ENCODE results near the gene TAL2.

Gene TAL2

DNA sequence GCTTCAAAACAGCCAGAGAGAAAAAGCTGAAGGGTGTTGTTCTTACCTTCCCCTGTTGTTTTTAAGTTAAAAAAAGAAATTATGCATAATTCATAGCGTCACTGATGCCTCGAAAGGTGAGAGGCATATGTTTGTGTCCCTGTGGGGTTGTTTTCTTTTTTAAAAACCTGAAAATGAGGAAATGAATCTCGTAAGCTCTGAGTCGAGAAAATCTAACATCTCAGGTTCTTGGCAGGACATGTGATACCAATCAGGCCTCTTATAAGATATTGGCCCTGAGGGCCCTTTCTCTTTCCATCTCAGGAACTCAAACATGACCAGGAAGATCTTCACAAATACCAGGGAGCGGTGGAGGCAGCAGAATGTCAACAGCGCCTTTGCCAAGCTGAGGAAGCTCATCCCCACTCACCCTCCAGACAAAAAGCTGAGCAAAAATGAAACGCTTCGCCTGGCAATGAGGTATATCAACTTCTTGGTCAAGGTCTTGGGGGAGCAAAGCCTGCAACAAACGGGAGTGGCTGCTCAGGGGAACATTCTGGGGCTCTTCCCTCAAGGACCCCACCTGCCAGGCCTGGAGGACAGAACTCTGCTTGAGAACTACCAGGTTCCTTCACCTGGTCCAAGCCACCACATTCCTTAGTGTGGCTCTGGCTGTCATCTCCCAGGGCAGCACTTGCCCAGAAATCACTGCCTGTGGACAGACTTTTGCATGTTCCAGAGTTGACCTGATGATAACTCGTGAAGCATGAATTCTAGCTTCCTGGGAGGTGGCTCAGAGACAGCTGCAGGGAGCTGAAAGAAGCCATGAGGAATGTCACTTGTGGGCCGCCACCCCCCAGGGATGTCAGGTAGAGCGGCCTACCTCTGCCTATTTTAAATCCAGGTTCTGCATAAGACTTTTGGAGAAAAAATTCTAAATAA is at the start of gene TAL2:
Gene TAL2 (plus strand): TSS at position 274 of the 921 bp plus-strand sequence. CDS start 40 bp downstream, at position 314.
- Histone ChIP-seq H3K9ac (ENCODE audit: low read depth, low read length) (no peak within 1 kb of the TSS), H3K9me3 (ENCODE audit: insufficient read depth, low read depth, low read length) (no peaks in the 10 kb centered on the region), H3K4me3 (ENCODE audit: low read length) (no peak within 1 kb of the TSS), H3K4me1 (ENCODE audit: insufficient read depth, low read length) (no peaks in the 10 kb centered on the region), H3K36me3 (ENCODE audit: insufficient read depth, low read depth, low read length) (no peaks in the 10 kb centered on the region), H3K27ac (ENCODE audit: low read length) (no peak within 1 kb of the TSS), H3K27me3 (ENCODE audit: insufficient read depth, low read length) (peaks cover 30% of the 10 kb centered on the region)

- no peak overlapping the region for H3K4me3 ChIP-seq (ENCODE audit: low read length)
- H3K27me3 ChIP-seq (ENCODE audit: insufficient read depth, low read length): no peaks in the 10 kb centered on the region
- no peaks in the 10 kb centered on the region for H3K4me1 ChIP-seq (ENCODE audit: insufficient read depth, low read length)
- H3K36me3 ChIP-seq (ENCODE audit: insufficient read depth, low read depth, low read length): no peaks in the 10 kb centered on the region
- H3K9me3 ChIP-seq (ENCODE audit: insufficient read depth, low read depth, low read length): no peaks in the 10 kb centered on the region
- H3K9ac ChIP-seq (ENCODE audit: low read depth, low read length): no peak overlapping the region
- H3K27ac ChIP-seq (ENCODE audit: low read length): no peak overlapping the region
Measured at GRCh38 chr9:105621001-105621400, 41.3 kb upstream of the TAL2 start.

DNA sequence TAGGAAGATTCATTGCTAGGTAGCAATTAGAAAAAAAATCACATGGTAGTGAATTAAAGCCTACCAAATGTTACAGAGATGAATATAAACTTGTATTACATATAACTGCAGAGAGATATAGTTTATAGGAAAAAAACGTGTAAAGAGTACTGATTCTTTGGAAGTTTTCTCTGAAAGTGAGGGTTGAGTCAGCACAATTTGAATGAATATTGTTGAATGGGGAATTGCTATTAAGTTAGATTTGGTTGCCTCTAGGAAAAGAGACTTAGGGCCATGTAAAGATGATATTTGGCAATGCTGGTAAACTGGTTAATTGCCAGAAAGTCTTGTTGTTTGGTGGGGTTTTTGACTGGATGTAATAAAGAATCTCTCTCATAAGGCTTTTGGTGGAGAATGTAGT is 37.2 kb upstream of the TAL2 start:
- no peak overlapping the region for H3K27ac ChIP-seq (ENCODE audit: low read length)
- no peak overlapping the region for H3K4me3 ChIP-seq (ENCODE audit: low read length)
- no peak overlapping the region; the same call in 1 of the 2 replicates for H3K9ac ChIP-seq (ENCODE audit: low read depth, low read length)
- H3K36me3 ChIP-seq (ENCODE audit: insufficient read depth, low read depth, low read length): no peaks in the 10 kb centered on the region
- no peaks in the 10 kb centered on the region for H3K9me3 ChIP-seq (ENCODE audit: insufficient read depth, low read depth, low read length)
- no peaks in the 10 kb centered on the region for H3K4me1 ChIP-seq (ENCODE audit: insufficient read depth, low read length)
- H3K27me3 ChIP-seq (ENCODE audit: insufficient read depth, low read length): no peaks in the 10 kb centered on the region

DNA sequence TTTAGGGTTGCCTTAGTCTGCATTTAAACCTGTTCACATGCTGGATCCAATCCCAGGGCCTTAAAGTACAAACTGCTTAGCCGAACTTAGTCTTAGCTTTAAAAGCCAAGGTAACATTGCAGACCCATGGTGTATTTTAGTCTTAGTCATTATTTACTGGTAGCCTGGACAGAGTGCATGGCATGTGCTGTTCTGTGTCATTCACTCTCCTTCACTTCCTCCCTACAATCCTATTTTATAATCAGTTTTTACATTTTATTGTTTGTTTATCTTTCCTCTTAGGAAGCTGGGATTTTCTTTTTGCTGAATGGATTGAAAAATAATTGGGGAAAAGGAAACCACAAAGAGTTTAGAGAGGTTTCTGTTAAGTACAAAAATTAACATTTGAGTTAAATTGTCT is 29.4 kb upstream of the TAL2 start:
- Histone ChIP-seq H3K4me1 (ENCODE audit: insufficient read depth, low read length) (no peaks in the 10 kb centered on the region), H3K36me3 (ENCODE audit: insufficient read depth, low read depth, low read length) (no peaks in the 10 kb centered on the region), H3K9ac (ENCODE audit: low read depth, low read length) (no peak overlapping the region), H3K27me3 (ENCODE audit: insufficient read depth, low read length) (no peaks in the 10 kb centered on the region), H3K27ac (ENCODE audit: low read length) (no peak overlapping the region), H3K9me3 (ENCODE audit: insufficient read depth, low read depth, low read length) (no peaks in the 10 kb centered on the region), H3K4me3 (ENCODE audit: low read length) (no peak overlapping the region)

DNA sequence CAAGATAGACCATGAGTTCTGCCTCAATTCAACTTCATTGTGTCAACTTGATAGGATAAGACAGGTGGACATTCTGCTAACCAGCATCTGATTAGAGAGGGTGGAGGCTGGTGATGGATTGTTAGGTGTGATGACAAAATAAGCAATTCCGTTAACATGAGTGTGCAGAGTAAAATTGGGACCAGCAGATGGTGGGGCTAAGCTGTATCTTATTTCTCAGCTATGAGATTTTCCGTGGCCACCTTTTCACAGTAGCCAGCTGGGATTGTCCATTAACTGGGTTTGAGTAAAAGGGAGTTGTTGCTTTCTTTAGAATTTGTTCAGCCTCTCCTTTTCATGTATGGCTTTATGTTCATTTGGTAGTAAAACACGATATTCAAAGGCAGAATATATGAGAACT is 28.8 kb upstream of the TAL2 start:
- Histone ChIP-seq H3K9ac (ENCODE audit: low read depth, low read length) (no peak overlapping the region), H3K9me3 (ENCODE audit: insufficient read depth, low read depth, low read length) (no peaks in the 10 kb centered on the region), H3K36me3 (ENCODE audit: insufficient read depth, low read depth, low read length) (no peaks in the 10 kb centered on the region), H3K27me3 (ENCODE audit: insufficient read depth, low read length) (no peaks in the 10 kb centered on the region), H3K4me1 (ENCODE audit: insufficient read depth, low read length) (no peaks in the 10 kb centered on the region), H3K27ac (ENCODE audit: low read length) (no peak overlapping the region), H3K4me3 (ENCODE audit: low read length) (no peak overlapping the region)

- H3K4me3 ChIP-seq (ENCODE audit: low read length): no peak overlapping the region
- no peaks in the 10 kb centered on the region for H3K4me1 ChIP-seq (ENCODE audit: insufficient read depth, low read length)
- peaks cover 3% of the 10 kb centered on the region; the same call in 1 of the 2 replicates for H3K36me3 ChIP-seq (ENCODE audit: insufficient read depth, low read depth, low read length)
- no peaks in the 10 kb centered on the region for H3K27me3 ChIP-seq (ENCODE audit: insufficient read depth, low read length)
- H3K9ac ChIP-seq (ENCODE audit: low read depth, low read length): no peak overlapping the region
- H3K27ac ChIP-seq (ENCODE audit: low read length): no peak overlapping the region
- H3K9me3 ChIP-seq (ENCODE audit: insufficient read depth, low read depth, low read length): peaks cover 2% of the 10 kb centered on the region; the same call in 1 of the 2 replicates
Measured at GRCh38 chr9:105636331-105636730, 25.9 kb upstream of the TAL2 start.

- Histone ChIP-seq H3K9me3 (ENCODE audit: insufficient read depth, low read depth, low read length) (peaks cover 3% of the 10 kb centered on the region), H3K4me1 (ENCODE audit: insufficient read depth, low read length) (no peaks in the 10 kb centered on the region), H3K36me3 (ENCODE audit: insufficient read depth, low read depth, low read length) (peaks cover 5% of the 10 kb centered on the region; the same call in 1 of the 2 replicates), H3K4me3 (ENCODE audit: low read length) (no peak overlapping the region), H3K27me3 (ENCODE audit: insufficient read depth, low read length) (no peaks in the 10 kb centered on the region), H3K27ac (ENCODE audit: low read length) (no peak overlapping the region), H3K9ac (ENCODE audit: low read depth, low read length) (no peak overlapping the region)
Measured at GRCh38 chr9:105637787-105638395, 24.4 kb upstream of the TAL2 start.

- H3K9ac ChIP-seq (ENCODE audit: low read depth, low read length): no peak overlapping the region
- H3K27ac ChIP-seq (ENCODE audit: low read length): no peak overlapping the region
- no peaks in the 10 kb centered on the region for H3K4me1 ChIP-seq (ENCODE audit: insufficient read depth, low read length)
- no peaks in the 10 kb centered on the region for H3K27me3 ChIP-seq (ENCODE audit: insufficient read depth, low read length)
- no peak overlapping the region for H3K4me3 ChIP-seq (ENCODE audit: low read length)
- H3K9me3 ChIP-seq (ENCODE audit: insufficient read depth, low read depth, low read length): peaks cover 3% of the 10 kb centered on the region
- H3K36me3 ChIP-seq (ENCODE audit: insufficient read depth, low read depth, low read length): peaks cover 5% of the 10 kb centered on the region; the same call in 1 of the 2 replicates
Measured at GRCh38 chr9:105639936-105640335, 22.3 kb upstream of the TAL2 start.

- no peak overlapping the region for H3K4me3 ChIP-seq (ENCODE audit: low read length)
- peaks cover 5% of the 10 kb centered on the region; the same call in 1 of the 2 replicates for H3K36me3 ChIP-seq (ENCODE audit: insufficient read depth, low read depth, low read length)
- no peak overlapping the region for H3K27ac ChIP-seq (ENCODE audit: low read length)
- H3K4me1 ChIP-seq (ENCODE audit: insufficient read depth, low read length): peaks cover 5% of the 10 kb centered on the region; the same call in 1 of the 2 replicates
- peaks cover 3% of the 10 kb centered on the region for H3K9me3 ChIP-seq (ENCODE audit: insufficient read depth, low read depth, low read length)
- no peak overlapping the region for H3K9ac ChIP-seq (ENCODE audit: low read depth, low read length)
- no peaks in the 10 kb centered on the region for H3K27me3 ChIP-seq (ENCODE audit: insufficient read depth, low read length)
Measured at GRCh38 chr9:105643795-105644194, 18.5 kb upstream of the TAL2 start.

DNA sequence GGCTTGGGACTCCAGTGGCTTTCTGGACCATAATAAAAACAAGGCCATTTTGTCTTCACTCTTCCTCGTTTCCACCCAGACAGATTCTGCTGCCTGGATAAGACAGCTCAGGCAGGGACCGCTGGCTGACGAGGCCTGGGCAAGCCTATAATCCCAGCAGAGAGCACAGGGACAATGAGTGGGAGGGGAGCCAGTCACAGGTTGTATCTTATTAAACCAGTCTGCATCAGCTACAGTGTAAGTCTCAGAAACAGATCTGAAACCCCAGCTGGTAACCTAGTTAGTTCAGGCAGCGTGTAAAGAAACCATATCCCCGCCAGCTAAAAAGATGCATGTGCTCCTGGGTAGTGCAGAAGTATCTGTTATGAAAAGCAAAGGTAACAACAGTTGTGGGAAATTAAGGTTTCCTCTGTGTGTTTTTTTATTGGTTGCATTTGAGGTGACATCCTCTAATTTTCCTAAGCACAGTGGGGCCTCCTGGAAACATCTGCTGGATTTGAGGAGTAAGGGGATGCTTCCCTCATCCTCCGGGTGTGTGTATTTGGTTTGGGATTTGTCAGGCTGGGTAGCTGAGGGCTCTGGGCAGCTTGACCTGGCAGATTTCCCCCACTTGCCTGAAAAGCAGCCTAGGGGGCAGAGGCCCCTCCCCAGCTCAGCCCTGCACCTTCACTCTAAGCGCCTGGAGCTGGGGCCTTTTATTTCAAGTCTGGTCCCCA is 15.2 kb upstream of the TAL2 start:
- no peak overlapping the region for H3K27ac ChIP-seq (ENCODE audit: low read length)
- H3K4me3 ChIP-seq (ENCODE audit: low read length): no peak overlapping the region
- H3K27me3 ChIP-seq (ENCODE audit: insufficient read depth, low read length): no peaks in the 10 kb centered on the region
- no peak overlapping the region for H3K9ac ChIP-seq (ENCODE audit: low read depth, low read length)
- H3K9me3 ChIP-seq (ENCODE audit: insufficient read depth, low read depth, low read length): no peaks in the 10 kb centered on the region; the same call in none of the 2 replicates
- H3K36me3 ChIP-seq (ENCODE audit: insufficient read depth, low read depth, low read length): no peaks in the 10 kb centered on the region
- peaks cover 5% of the 10 kb centered on the region for H3K4me1 ChIP-seq (ENCODE audit: insufficient read depth, low read length)

DNA sequence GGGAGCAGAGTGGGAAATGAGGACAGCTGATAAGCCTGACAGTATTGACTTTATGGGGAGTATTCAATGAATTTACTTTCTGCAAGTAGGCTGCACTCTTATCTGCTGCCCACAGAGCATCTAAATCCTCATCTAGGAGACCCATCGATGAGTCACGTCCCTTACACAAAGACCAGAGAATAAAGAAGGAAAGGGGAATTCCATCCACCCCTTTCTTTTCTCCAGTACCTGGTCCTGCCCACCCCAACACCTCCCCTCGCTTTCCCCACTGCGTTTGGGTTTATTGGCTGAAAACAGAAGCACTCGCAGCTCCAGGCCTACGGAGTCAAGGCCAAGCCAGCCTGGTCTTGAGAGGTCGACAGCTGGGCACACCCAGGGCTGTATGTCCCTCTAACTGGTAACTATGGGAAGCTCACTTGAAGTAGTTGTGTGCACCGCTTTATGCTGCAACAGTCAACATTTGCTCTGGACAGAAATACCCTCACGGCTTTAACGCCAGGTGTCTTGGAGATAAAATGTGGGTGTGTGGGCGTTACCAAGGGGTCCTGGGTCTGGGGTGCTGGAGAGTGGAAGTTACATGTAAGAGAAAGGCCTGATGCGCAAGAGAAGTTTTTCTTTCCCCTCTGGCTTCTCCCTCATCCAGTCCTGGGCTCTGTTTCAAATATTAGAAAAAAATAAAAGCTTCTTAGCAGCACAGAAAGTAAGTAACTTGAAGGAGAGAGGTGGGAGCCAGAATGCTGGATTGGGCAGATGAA is 14.5 kb upstream of the TAL2 start:
- Histone ChIP-seq H3K27me3 (ENCODE audit: insufficient read depth, low read length) (no peaks in the 10 kb centered on the region), H3K4me3 (ENCODE audit: low read length) (no peak overlapping the region), H3K9ac (ENCODE audit: low read depth, low read length) (no peak overlapping the region), H3K36me3 (ENCODE audit: insufficient read depth, low read depth, low read length) (no peaks in the 10 kb centered on the region), H3K27ac (ENCODE audit: low read length) (no peak overlapping the region), H3K4me1 (ENCODE audit: insufficient read depth, low read length) (peaks cover 5% of the 10 kb centered on the region), H3K9me3 (ENCODE audit: insufficient read depth, low read depth, low read length) (no peaks in the 10 kb centered on the region; the same call in 1 of the 2 replicates)

All from iPS-20b (cell line).